HG02943 (cell line): ENCODE measurements around the gene TWNK.
A peak's percentile ranks its signal among the peaks of the same experiment; 100 is the strongest.

Experiments used
- ATAC-seq: cut with Tn5 transposase; IDR thresholded peaks from one replicate; pipeline ENCODE4 v1.9.1; 2021; ENCODE audit warnings: mild to moderate bottlenecking, low read depth, moderate library complexity; ENCODE audit not compliant: unreplicated experiment

The TWNK gene

GRCh38 chr10:101042667-101043362 lies 55.5 kb downstream of the TWNK start:
- peak; percentile 84 for ATAC-seq

DNA sequence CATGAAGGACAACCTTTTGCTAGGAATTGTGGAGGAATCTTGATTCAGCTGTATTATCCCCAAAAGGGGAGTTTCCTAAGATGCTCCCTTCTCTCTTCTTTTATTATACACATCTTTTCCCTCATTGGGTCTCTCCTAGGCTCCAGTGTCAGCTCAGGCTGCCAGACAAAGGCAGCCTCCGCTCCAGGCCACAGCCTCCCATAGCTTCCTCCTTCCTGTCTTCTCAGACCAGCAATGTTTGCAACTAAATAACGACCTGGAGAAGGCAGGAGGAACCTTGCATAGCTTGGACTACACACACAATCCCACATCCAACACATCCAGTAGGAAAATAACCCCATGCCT lies 56.0 kb downstream of the TWNK start:
- no peak for ATAC-seq
